HepG2 (cell line): Measurements from ENCODE around the gene TMEM174. TPM values are rescaled to one million over a fixed set of nuclear protein-coding genes. Genes with fewer than 3 reads are reported as not detected.

Experiments
- ATAC-seq: fragments of 200-7000 bp; cut with Tn5 transposase; 3 replicates; pipeline ENCODE4 v1.9.1; 2020; ENCODE audit warnings: mild to moderate bottlenecking, moderate library complexity
- BruUV-seq: library from RNA; stranded (reverse); fragments of 400-500 nt; replicated peaks from 2 replicates; lab custom pipeline; 2021; lab: Mats Ljungman, UMichigan
- CTCF ChIA-PET: fragments of 300-600 bp; formaldehyde crosslinking; extraction: SDS; loops from one replicate; lab custom pipeline; 2021; ENCODE audit warnings: low total read pairs, inconsistent platforms, low intra/inter-chr PET ratio; lab: Yijun Ruan, JAX
- POLR2A ChIA-PET: fragments of 350-600 bp; sonication (Branson Sonifier 250); formaldehyde crosslinking; loops from one replicate; lab custom pipeline; 2020; ENCODE audit warnings: antibody characterized with exemption, inconsistent platforms; lab: Yijun Ruan, JAX
- DNase-seq: peaks from one replicate; pipeline ENCODE4 v3.0.0-alpha.2; 2015; ENCODE audit warnings: low spot score
- FAIRE-seq: peaks from 3 replicates; lab custom pipeline; 2011; peaks lifted over from hg19 to GRCh38; lab: Jason Lieb, UNC
- H2AFZ ChIP-seq: one replicate; pipeline ENCODE4 v1.6.1; 2011; ENCODE audit warnings: low read length, inconsistent platforms
- H3K27ac ChIP-seq: fragments of 300-600 bp; 3 replicates; pipeline ENCODE4 v1.8.0; 2011; ENCODE audit warnings: mixed run types, mild to moderate bottlenecking, mixed read lengths, low read length, inconsistent platforms; ENCODE audit not compliant: insufficient read depth; ENCODE audit errors: extremely low read length
- H3K27me3 ChIP-seq, 2 experiments: fragments of 200-600 bp in 1 of 2; 2 replicates in 1 of 2; 3 replicates in 1 of 2; pipeline versions ENCODE4 v1.6.0 to v1.8.0; 2011; ENCODE audit warnings: low read length in 2 of 2, mild to moderate bottlenecking in 2 of 2, moderate library complexity in 2 of 2, inconsistent platforms in 1 of 2; ENCODE audit not compliant: insufficient read depth in 2 of 2, control insufficient read depth in 1 of 2
- H3K36me3 ChIP-seq, 2 experiments: fragments of 200-600 bp in 1 of 2; replicated peaks in 1 of 2; 2 replicates in 1 of 2; 3 replicates in 1 of 2; pipeline versions ENCODE4 v1.5.1 to v1.8.0; 2011; ENCODE audit warnings: low read length in 2 of 2, inconsistent platforms in 1 of 2; ENCODE audit not compliant: insufficient read depth in 2 of 2, control insufficient read depth in 1 of 2
- H3K4me1 ChIP-seq: 2 replicates; pipeline ENCODE4 v1.5.1; 2012; ENCODE audit warnings: low read length, inconsistent platforms; ENCODE audit not compliant: insufficient read depth
- H3K4me2 ChIP-seq: 2 replicates; pipeline ENCODE4 v1.6.0; 2011; ENCODE audit warnings: low read depth, low read length, inconsistent platforms
- H3K4me3 ChIP-seq, 3 experiments: fragments of 200-600 bp in 1 of 3; sonication (generic), shearing (Covaris generic) in 1 of 3; replicated peaks in 1 of 3; 2 replicates each; pipeline ENCODE4 v1.5.1; 2011 to 2016; ENCODE audit warnings: low read length in 3 of 3, inconsistent platforms in 2 of 3, low read depth in 2 of 3, mild to moderate bottlenecking in 2 of 3, control low read depth in 1 of 3, mixed read lengths in 1 of 3; ENCODE audit not compliant: insufficient read depth in 1 of 3
- H3K79me2 ChIP-seq: one replicate; pipeline ENCODE4 v1.6.1; 2011; ENCODE audit warnings: low read length, inconsistent platforms; ENCODE audit not compliant: insufficient read depth
- H3K9ac ChIP-seq: 2 replicates; pipeline ENCODE4 v1.6.0; 2011; ENCODE audit warnings: mild to moderate bottlenecking, low read depth, low read length, inconsistent platforms; ENCODE audit not compliant: insufficient read depth
- H3K9me3 ChIP-seq: 2 replicates; pipeline ENCODE4 v1.5.1; 2012; ENCODE audit warnings: mild to moderate bottlenecking, low read length
- H4K20me1 ChIP-seq: 2 replicates; pipeline ENCODE4 v1.6.0; 2011; ENCODE audit warnings: inconsistent platforms, mild to moderate bottlenecking, low read length, moderate library complexity; ENCODE audit not compliant: insufficient read depth
- CREB3 ChIP-seq: sonication (generic); formaldehyde crosslinking; IDR thresholded peaks from 2 replicates; pipeline ENCODE4 v1.5.0; 2020; ENCODE audit warnings: missing genetic modification reagents
- E2F1 ChIP-seq: sonication (generic); formaldehyde crosslinking; IDR thresholded peaks from 2 replicates; pipeline ENCODE4 v1.5.0; 2020; ENCODE audit warnings: missing genetic modification reagents
- HMG20B ChIP-seq: conservative IDR thresholded peaks from 2 replicates; pipeline ENCODE4 v1.6.1; 2016; ENCODE audit warnings: missing genetic modification reagents, missing compliant biosample characterization
- KLF13 ChIP-seq: sonication (generic); formaldehyde crosslinking; IDR thresholded peaks from 2 replicates; pipeline ENCODE4 v1.4.0; 2020; ENCODE audit warnings: mild to moderate bottlenecking, missing genetic modification reagents
- ZFP36L1 ChIP-seq: sonication (generic); formaldehyde crosslinking; IDR thresholded peaks from 2 replicates; pipeline ENCODE4 v1.8.0; 2022; ENCODE audit warnings: mild to moderate bottlenecking, missing genetic modification reagents, moderate library complexity
- ZGPAT ChIP-seq: IDR thresholded peaks from 2 replicates; pipeline ENCODE4 v1.6.1; 2016; ENCODE audit warnings: mild to moderate bottlenecking
- ZNF30 ChIP-seq: sonication (generic); formaldehyde crosslinking; IDR thresholded peaks from 2 replicates; pipeline ENCODE4 v1.5.0; 2020; ENCODE audit warnings: mild to moderate bottlenecking, missing genetic modification reagents
- ZNF576 ChIP-seq: sonication (generic); formaldehyde crosslinking; IDR thresholded peaks from 2 replicates; pipeline ENCODE4 v1.4.0; 2020; ENCODE audit warnings: mild to moderate bottlenecking, missing genetic modification reagents
- WGBS: methylation state at CpG from one replicate; pipeline ENCODE4 v1.1.6; 2017; ENCODE audit warnings: low lambda C conversion rate; 5-methylcytosine and 5-hydroxymethylcytosine counted together
- in situ Hi-C: cut with HindIII; loops from 2 replicates; pipeline ENCODE4 v1.10.0; 2017; ENCODE audit warnings: low pct_unique_long_range_greater_than_20kb; ENCODE audit not compliant: extremely low pct_ligation_motif_present
- intact Hi-C: fragments of 100-400 bp; cut with micrococcal nuclease; formaldehyde crosslinking; loops from one replicate; pipeline ENCODE4 v1.10.0; 2022; ENCODE audit not compliant: unreplicated experiment
- polyA plus RNA-seq, 8 experiments: library from polyadenylated mRNA; depleted of rRNA in 3 of 8; stranded (reverse) in 7 of 8; unstranded in 1 of 8; fragments of >200 nt; fragmentation: Illumina TruSeq in 4 of 8; extraction: Trizol in 4 of 8; gene quantifications; 2 replicates each; pipeline versions ENCODE4 v1.2.1 to v1.2.3, GENCODE V29; 2011 to 2016; ENCODE audit warnings: low read depth in 4 of 8, missing spikeins in 1 of 8, mixed read lengths in 1 of 8; ENCODE audit not compliant: insufficient read depth in 1 of 8
- total RNA-seq, 5 experiments: library from RNA; depleted of rRNA; stranded (reverse); fragments of >200 nt; fragmentation: Illumina TruSeq; extraction: Trizol; gene quantifications; 2 replicates each; pipeline ENCODE4 v1.2.3, GENCODE V29; 2016; ENCODE audit warnings: low read depth in 1 of 5
- TF ChIP-seq, protein P1 (sequence below): sonication (generic); formaldehyde crosslinking; IDR thresholded peaks from 2 replicates; pipeline ENCODE4 v1.4.0; 2020; ENCODE audit warnings: missing genetic modification reagents
- TF ChIP-seq, protein P2 (sequence below): sonication (generic); formaldehyde crosslinking; IDR thresholded peaks from 2 replicates; pipeline ENCODE4 v1.4.0; 2020; ENCODE audit warnings: missing genetic modification reagents, borderline replicate concordance

Gene TMEM174
- total and polyA plus RNA-seq, 2 of the 13 experiments (the other 11 are each of a cell fraction or from before 2014, with no cell fraction given) = not detected

DNA sequence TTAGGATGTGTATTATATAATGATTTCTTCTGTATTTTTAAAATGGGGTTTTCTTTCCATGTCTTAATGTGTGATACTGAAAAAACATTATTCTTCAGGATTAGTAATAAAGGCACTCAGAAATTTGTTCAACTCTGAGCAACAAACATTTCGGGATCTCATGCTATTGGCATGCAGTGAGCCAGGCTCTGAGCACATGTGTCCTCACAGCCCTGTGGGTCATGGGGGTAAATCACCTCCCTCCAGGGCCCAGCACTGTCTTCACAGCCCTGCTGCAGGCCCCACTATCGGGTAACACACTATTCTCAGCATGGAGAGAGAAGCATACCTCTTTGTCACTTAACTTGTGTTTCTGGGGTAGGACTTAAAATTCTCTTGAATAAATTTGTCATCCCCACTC is 14.0 kb downstream of the TMEM174 start:
- TF ChIP-seq, protein P1, sequence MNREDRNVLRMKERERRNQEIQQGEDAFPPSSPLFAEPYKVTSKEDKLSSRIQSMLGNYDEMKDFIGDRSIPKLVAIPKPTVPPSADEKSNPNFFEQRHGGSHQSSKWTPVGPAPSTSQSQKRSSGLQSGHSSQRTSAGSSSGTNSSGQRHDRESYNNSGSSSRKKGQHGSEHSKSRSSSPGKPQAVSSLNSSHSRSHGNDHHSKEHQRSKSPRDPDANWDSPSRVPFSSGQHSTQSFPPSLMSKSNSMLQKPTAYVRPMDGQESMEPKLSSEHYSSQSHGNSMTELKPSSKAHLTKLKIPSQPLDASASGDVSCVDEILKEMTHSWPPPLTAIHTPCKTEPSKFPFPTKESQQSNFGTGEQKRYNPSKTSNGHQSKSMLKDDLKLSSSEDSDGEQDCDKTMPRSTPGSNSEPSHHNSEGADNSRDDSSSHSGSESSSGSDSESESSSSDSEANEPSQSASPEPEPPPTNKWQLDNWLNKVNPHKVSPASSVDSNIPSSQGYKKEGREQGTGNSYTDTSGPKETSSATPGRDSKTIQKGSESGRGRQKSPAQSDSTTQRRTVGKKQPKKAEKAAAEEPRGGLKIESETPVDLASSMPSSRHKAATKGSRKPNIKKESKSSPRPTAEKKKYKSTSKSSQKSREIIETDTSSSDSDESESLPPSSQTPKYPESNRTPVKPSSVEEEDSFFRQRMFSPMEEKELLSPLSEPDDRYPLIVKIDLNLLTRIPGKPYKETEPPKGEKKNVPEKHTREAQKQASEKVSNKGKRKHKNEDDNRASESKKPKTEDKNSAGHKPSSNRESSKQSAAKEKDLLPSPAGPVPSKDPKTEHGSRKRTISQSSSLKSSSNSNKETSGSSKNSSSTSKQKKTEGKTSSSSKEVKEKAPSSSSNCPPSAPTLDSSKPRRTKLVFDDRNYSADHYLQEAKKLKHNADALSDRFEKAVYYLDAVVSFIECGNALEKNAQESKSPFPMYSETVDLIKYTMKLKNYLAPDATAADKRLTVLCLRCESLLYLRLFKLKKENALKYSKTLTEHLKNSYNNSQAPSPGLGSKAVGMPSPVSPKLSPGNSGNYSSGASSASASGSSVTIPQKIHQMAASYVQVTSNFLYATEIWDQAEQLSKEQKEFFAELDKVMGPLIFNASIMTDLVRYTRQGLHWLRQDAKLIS (CRISPR knock-in tag) = no peak
- TF ChIP-seq ZGPAT (CRISPR knock-in tag) = no peak
- TF ChIP-seq E2F1 (CRISPR knock-in tag) = no peak
- no peak for TF ChIP-seq KLF13 (CRISPR knock-in tag)
- no peak for TF ChIP-seq CREB3 (CRISPR knock-in tag)
- TF ChIP-seq, protein P2, sequence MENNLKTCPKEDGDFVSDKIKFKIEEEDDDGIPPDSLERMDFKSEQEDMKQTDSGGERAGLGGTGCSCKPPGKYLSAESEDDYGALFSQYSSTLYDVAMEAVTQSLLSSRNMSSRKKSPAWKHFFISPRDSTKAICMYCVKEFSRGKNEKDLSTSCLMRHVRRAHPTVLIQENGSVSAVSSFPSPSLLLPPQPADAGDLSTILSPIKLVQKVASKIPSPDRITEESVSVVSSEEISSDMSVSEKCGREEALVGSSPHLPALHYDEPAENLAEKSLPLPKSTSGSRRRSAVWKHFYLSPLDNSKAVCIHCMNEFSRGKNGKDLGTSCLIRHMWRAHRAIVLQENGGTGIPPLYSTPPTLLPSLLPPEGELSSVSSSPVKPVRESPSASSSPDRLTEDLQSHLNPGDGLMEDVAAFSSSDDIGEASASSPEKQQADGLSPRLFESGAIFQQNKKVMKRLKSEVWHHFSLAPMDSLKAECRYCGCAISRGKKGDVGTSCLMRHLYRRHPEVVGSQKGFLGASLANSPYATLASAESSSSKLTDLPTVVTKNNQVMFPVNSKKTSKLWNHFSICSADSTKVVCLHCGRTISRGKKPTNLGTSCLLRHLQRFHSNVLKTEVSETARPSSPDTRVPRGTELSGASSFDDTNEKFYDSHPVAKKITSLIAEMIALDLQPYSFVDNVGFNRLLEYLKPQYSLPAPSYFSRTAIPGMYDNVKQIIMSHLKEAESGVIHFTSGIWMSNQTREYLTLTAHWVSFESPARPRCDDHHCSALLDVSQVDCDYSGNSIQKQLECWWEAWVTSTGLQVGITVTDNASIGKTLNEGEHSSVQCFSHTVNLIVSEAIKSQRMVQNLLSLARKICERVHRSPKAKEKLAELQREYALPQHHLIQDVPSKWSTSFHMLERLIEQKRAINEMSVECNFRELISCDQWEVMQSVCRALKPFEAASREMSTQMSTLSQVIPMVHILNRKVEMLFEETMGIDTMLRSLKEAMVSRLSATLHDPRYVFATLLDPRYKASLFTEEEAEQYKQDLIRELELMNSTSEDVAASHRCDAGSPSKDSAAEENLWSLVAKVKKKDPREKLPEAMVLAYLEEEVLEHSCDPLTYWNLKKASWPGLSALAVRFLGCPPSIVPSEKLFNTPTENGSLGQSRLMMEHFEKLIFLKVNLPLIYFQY (CRISPR knock-in tag) = no peak
- TF ChIP-seq ZNF576 (CRISPR knock-in tag) = no peak
- no peak for TF ChIP-seq ZFP36L1
- no peak for TF ChIP-seq ZNF30
- TF ChIP-seq HMG20B = no peak
- TF ChIP-seq, all 625 proteins: peak for 0
- Histone ChIP-seq H3K4me2 (no peak overlapping the region), H4K20me1 (no peaks in the 10 kb centered on the region), H3K4me1 (peaks cover 9% of the 10 kb centered on the region), H2AFZ (no peak overlapping the region), H3K79me2 (no peaks in the 10 kb centered on the region), H3K27ac (no peak overlapping the region), H3K4me3 (no peak overlapping the region), H3K36me3 (no peaks in the 10 kb centered on the region), H3K9me3 (peaks cover 4% of the 10 kb centered on the region), H3K27me3 (peaks cover 1 to 13% of the 10 kb centered on the region in 2 experiments; a peak in 3 of 5 replicates), H3K9ac (no peak overlapping the region)
- intact Hi-C loops = no loop called here
- POLR2A ChIA-PET = no interaction called here
- in situ Hi-C loops = no loop called here
- no peak for FAIRE-seq
- no TSS peak for BruUV-seq
- CTCF ChIA-PET = no interaction called here
- no peak for ATAC-seq
- WGBS = 4% methylated on average over 2 of the region's 2 CpGs
- no peak for DNase-seq
